IgD-negative memory B cell (primary cell): Measurements from ENCODE around the gene FTO. TPM values are rescaled to one million over a fixed set of nuclear protein-coding genes. Genes with fewer than 3 reads are reported as not detected.

Experiments used
- H3K27ac Mint-ChIP-seq, 3 donors: one replicate each; pipeline ENCODE4 v1.8.0; 2020 to 2022; ENCODE audit warnings: mild to moderate bottlenecking in 3 of 3, mixed read lengths in 3 of 3, moderate library complexity in 1 of 3
- H3K27me3 Mint-ChIP-seq: one replicate; pipeline ENCODE4 v1.8.0; 2021; ENCODE audit warnings: mixed read lengths
- H3K36me3 Mint-ChIP-seq: one replicate; pipeline ENCODE4 v1.8.0; 2020; ENCODE audit warnings: mild to moderate bottlenecking, mixed read lengths
- H3K4me1 Mint-ChIP-seq, 3 donors: one replicate each; pipeline ENCODE4 v1.8.0; 2020 to 2022; ENCODE audit warnings: mixed read lengths in 3 of 3, mild to moderate bottlenecking in 1 of 3
- H3K4me3 Mint-ChIP-seq, 4 donors: one replicate each; pipeline ENCODE4 v1.8.0; 2020 to 2022; ENCODE audit warnings: mild to moderate bottlenecking in 4 of 4, mixed read lengths in 4 of 4, moderate library complexity in 3 of 4
- H3K9me3 Mint-ChIP-seq, 3 donors: one replicate each; pipeline ENCODE4 v1.8.0; 2020 to 2021; ENCODE audit warnings: mixed read lengths in 3 of 3, mild to moderate bottlenecking in 1 of 3
- polyA plus RNA-seq: library from polyadenylated mRNA; unstranded; fragments of 300-500 nt; fragmentation: Illumina TruSeq; gene quantifications from one replicate; pipeline ENCODE4 v1.2.3, GENCODE V29; 2021

FTO gene
- polyA plus RNA-seq, 1 donor from 2014 or later, result 53.2 TPM

DNA sequence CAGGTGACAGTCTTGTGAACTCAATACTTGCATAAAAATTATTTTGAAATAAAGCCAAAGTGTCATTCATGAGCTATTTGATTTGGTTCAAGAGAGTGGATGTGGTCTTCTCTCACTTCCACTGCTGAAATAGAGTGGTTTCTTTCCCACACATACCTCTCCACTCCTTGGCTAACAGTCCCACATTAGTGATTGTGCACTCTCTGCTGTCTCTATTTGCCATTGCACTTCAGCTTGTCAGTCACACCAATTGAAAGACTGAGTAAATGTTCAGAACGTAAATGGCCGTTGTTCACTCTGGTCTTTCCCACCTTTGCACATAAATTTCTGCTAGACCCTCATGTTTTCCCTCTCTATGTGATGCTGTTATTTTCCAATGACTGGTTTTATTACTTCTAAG lies 197.5 kb downstream of the FTO start:
- Mint-ChIP-seq H3K4me1 (peaks cover 0 to 5% (median 0%) of the 10 kb centered on the region in 3 donors), H3K27ac (no peak overlapping the region), H3K36me3 (peaks cover 13% of the 10 kb centered on the region), H3K4me3 (no peak overlapping the region), H3K27me3 (no peaks in the 10 kb centered on the region), H3K9me3 (no peaks in the 10 kb centered on the region)

DNA sequence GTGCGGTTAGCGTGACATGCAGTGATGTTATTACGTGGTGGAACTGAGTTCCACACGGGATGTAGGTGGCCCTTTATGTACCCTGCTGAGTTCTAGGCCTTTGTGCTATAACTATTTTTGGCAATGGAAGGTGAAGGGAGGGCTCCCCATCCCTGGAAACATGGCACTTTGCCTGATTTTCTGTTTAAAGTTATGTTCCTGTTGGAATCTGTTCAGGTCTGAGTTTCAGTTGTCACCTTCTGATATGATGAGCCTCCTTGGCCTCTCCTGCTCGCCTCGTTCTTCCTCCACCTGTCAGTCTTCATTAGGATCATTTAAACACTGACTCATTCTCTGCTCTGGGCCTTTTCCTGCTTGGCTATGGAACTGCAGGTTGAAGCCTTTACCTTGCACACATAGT lies 200.6 kb downstream of the FTO start:
- Mint-ChIP-seq H3K4me1 (peaks cover 0 to 5% (median 0%) of the 10 kb centered on the region in 3 donors), H3K36me3 (peaks cover 11% of the 10 kb centered on the region), H3K27ac (no peak overlapping the region), H3K9me3 (no peaks in the 10 kb centered on the region), H3K27me3 (no peaks in the 10 kb centered on the region), H3K4me3 (no peak overlapping the region)

DNA sequence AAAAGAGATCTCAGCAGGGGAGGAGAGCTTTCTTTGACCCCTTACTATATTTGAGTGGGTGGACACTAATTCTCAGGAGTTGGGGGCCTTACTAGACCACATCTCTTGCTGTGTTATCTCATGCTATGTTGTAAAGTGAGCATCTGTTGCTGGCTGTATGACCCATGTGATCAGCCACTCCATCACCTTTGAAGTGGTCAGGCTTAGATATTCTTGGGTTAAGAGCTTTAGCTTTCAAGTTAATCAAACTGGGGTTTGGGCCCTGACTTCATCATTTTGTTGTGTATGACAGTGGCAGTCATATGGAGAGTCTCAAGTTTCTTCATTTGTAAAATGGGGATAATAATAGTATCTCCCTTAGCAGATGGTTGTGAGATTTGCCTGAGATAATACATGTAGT lies 201.1 kb downstream of the FTO start:
- Mint-ChIP-seq H3K4me1 (peaks cover 0 to 5% (median 0%) of the 10 kb centered on the region in 3 donors), H3K36me3 (peaks cover 11% of the 10 kb centered on the region), H3K4me3 (no peak overlapping the region), H3K27me3 (no peaks in the 10 kb centered on the region), H3K9me3 (no peaks in the 10 kb centered on the region), H3K27ac (no peak overlapping the region)

DNA sequence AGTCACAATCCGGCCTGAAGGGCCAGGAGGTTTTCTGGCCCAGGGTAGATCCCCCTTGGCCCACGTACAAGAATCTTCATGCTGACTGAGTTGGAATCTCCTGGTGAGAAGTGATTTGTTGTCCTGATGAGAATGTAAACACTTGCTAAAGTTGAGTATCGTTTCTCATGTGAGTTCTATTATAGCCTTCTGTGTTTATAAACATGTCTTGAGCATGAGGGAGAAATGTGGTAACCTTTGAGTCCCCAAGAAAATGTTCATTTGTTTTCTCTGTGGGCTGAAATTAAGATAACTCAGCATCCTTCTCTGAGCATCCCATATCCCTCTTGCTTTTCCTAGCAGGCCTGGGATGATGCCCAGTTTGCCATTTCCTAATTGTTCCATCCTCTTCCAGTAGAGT lies 204.8 kb downstream of the FTO start:
- H3K36me3 Mint-ChIP-seq, result peaks cover 6% of the 10 kb centered on the region
- H3K4me3 Mint-ChIP-seq, result no peak overlapping the region
- H3K4me1 Mint-ChIP-seq, result no peaks in the 10 kb centered on the region
- H3K9me3 Mint-ChIP-seq, result no peaks in the 10 kb centered on the region
- peak overlapping the region in 1 of 3 donors; percentile 59 for H3K27ac Mint-ChIP-seq
- H3K27me3 Mint-ChIP-seq, result no peaks in the 10 kb centered on the region

DNA sequence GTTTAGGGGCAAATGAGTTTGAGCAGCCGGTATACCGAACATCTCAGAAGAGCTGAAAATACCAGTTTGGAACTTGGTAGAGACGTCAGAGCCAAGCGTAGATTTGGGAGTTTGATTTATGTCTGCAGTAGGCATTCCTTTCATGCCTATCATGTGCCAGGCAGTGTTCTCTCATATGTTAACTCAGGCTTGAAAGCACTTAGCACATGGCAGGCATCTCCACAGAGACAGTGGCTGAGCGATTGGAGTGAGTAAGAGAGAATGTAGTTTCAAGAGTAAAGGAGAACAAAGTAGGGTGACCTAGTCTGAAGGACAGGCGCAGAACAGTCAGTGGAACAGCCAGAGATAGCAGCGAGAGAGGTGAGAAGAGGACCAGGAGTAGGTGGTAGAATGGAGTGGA lies 207.0 kb downstream of the FTO start:
- Mint-ChIP-seq H3K9me3 (no peaks in the 10 kb centered on the region), H3K4me3 (no peak overlapping the region), H3K27me3 (no peaks in the 10 kb centered on the region)

DNA sequence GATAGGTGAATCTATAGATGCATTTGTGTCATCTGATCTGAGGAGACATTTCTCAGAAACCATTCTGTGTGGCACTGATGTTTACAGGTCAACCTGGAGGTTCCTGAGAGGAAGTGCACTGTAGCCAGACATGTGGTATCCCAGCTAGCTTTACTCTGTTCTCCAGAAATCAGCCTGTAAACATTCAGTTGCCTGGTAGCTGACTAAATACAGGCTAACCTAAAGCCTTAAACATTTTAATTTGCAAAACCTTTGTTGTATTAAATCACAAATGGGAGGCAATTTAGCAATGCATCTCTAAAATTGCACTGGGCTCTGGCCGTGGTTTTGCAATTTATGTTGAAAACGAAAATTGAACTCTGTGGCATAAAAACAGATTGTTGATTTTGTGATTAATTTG lies 207.6 kb downstream of the FTO start:
- Mint-ChIP-seq H3K27me3 (no peaks in the 10 kb centered on the region), H3K27ac (no peak overlapping the region), H3K4me3 (no peak overlapping the region), H3K4me1 (no peaks in the 10 kb centered on the region), H3K9me3 (no peaks in the 10 kb centered on the region), H3K36me3 (peaks cover 10% of the 10 kb centered on the region)

More for the DNA sequence above, 207.0 kb downstream of the FTO start:
- no peak overlapping the region for H3K27ac Mint-ChIP-seq
- H3K36me3 Mint-ChIP-seq, result peaks cover 5% of the 10 kb centered on the region
- no peaks in the 10 kb centered on the region for H3K4me1 Mint-ChIP-seq

DNA sequence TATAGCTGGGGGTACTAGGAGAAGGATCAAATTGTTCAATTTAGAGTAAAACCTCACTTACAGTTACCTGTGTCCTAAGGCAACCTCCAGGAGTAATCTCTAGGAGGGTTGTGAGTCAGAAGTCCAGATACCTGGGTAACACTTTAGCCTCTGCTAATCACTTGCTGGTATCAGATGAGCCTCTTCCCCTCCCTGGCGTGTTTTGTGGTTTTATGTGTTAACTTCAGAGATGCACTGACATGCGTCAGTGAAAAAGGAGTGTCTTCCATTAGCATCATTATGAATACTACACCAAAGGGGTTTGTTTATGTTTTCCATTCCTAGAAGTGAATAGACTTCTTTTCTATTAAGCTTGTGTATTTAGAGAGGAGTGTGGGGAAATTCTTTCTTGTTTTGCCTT lies 208.2 kb downstream of the FTO start:
- Mint-ChIP-seq H3K27me3 (no peaks in the 10 kb centered on the region), H3K4me3 (no peak overlapping the region), H3K4me1 (no peaks in the 10 kb centered on the region), H3K36me3 (peaks cover 7% of the 10 kb centered on the region), H3K9me3 (no peaks in the 10 kb centered on the region), H3K27ac (peak overlapping the region in 1 of 3 donors; percentile 8)

DNA sequence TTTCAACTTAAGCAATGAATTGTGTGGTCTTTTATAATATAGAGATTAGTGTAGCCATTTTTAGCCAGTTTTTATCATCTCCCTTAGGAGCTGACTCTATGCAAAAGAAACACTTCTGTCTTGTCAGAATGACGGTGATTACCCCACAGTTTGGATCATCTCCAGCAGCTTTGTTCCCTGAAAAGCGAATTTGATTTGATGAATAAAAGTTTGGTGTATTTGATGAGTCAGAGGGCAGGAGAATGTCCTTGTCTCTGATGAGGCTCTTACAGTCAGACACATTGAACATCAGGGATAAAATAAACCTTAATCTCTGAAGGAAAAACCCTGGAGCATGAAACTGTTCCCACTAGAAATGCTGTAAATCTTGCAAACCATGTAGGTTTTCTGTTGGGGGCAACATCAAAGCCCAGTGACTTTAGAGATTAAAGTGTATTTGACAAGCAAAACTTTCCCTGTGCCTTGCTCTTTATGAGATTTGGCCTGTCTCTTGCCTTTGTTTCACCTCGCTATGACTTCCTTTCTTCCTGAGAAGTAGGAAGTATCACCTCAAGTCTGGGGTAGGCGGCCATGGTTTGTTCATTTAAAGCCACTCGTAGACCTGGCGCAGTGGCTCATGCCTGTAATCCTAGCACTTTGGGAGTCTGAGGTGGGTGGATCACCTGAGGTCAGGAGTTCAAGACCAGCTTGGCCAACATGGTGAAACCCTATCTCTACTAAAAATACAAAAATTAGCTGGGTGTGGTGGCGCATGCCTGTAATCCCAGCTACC lies 209.3 kb downstream of the FTO start:
- Mint-ChIP-seq H3K27me3 (no peaks in the 10 kb centered on the region), H3K9me3 (no peaks in the 10 kb centered on the region), H3K36me3 (peaks cover 8% of the 10 kb centered on the region), H3K27ac (peak overlapping the region in 1 of 3 donors; percentile 17), H3K4me1 (no peaks in the 10 kb centered on the region), H3K4me3 (no peak overlapping the region)

DNA sequence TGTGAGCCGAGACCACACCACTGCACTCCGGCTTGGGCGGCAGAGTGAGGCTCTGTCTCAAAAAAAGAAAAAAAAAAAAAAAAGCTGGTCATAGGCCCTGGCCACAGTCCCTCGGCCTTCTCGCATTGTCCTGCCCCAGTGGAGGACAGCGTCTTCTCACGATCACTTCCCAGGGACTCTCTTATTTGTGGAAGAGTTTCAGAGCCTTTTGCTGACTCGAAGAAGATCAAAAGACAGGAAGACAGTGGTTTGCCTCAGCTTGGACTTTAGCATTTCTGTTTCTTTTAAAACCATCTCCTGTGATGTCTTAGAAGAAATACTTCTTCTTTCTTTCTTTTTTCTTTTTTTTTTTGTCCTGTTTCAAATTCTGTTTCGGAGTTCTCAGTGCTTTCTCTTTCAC lies 210.0 kb downstream of the FTO start:
- H3K4me1 Mint-ChIP-seq, result no peaks in the 10 kb centered on the region
- no peak overlapping the region for H3K27ac Mint-ChIP-seq
- H3K36me3 Mint-ChIP-seq, result peaks cover 11% of the 10 kb centered on the region
- no peaks in the 10 kb centered on the region for H3K9me3 Mint-ChIP-seq
- H3K4me3 Mint-ChIP-seq, result no peak overlapping the region
- no peaks in the 10 kb centered on the region for H3K27me3 Mint-ChIP-seq

DNA sequence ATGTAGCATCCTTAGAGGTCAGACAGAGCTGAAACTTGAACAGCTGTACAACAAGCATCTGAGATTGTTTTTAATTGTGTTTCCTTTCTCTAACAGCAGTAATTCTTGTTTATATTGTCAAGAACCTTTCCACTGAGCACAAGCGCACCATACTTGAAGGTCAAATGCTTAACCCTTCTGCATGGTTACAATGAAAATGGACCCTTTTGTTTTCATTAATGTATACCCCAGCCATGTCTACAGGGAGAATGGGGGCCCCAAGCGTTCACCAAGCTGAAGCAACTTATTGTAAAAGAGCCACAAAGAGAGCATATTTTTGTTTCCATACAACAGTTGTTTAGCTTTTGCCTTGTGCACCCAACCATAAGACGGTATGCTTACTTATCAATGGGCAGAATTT lies 210.8 kb downstream of the FTO start:
- H3K9me3 Mint-ChIP-seq, result no peaks in the 10 kb centered on the region
- no peak overlapping the region for H3K4me3 Mint-ChIP-seq
- H3K27me3 Mint-ChIP-seq, result no peaks in the 10 kb centered on the region
- no peaks in the 10 kb centered on the region for H3K4me1 Mint-ChIP-seq
- no peak overlapping the region for H3K27ac Mint-ChIP-seq
- peaks cover 13% of the 10 kb centered on the region for H3K36me3 Mint-ChIP-seq

DNA sequence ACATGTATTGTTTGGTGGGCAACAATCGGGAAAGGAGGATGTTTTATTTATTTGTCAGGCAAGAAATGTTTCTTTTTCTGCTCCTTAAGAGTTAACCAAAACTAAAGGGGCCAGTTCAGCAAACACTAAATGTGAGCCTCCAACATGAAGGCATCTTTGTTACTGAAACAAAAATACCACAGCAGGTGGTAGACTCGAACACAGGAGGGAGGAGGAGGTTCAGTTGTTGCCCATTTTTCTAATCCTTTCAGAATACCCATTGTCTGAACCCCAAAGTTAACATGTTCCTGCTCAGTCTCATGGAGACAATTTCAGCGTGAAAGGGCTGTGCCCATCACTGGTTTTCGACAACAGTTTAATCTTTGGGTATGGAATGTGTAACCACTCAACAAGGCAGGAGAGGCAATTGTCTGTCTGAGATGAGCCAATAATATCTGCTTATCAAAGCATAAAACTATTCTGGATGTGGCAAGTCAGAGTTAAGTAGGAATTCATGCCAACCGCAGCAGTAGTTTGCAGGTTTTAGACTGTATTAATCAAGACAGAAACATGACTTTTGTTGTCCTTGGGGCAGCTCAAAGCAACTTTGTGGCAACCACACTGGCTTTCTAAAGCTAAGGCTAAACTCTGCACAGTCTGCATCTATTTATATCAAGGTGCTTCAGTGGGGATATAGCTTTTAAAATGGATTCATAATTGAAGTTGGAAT lies 211.7 kb downstream of the FTO start:
- no peak overlapping the region for H3K4me3 Mint-ChIP-seq
- no peaks in the 10 kb centered on the region for H3K9me3 Mint-ChIP-seq
- H3K36me3 Mint-ChIP-seq, result peaks cover 15% of the 10 kb centered on the region
- H3K27ac Mint-ChIP-seq, result no peak overlapping the region
- H3K27me3 Mint-ChIP-seq, result no peaks in the 10 kb centered on the region
- no peaks in the 10 kb centered on the region for H3K4me1 Mint-ChIP-seq

DNA sequence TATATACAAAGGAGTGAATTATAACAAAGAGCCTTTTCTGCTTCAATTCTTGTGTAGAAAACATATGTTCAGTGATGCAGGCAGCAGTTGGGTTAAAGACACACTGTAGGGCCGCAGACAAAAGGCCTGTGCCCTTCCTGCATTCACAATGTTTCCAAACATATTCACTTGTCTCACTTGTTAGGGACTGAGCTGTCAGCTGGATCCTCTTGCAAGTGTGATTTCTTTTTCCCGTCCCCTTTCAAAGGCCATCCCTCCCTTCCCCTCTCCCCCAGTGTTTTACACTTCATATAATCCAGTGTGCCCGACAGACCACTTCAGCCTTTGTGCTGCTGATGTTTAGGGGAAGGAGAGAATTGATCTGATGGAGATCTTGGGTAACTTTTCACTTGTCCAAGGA lies 217.0 kb downstream of the FTO start:
- Mint-ChIP-seq H3K27ac (peak overlapping the region in 1 of 3 donors; percentile 33), H3K36me3 (peaks cover 18% of the 10 kb centered on the region), H3K27me3 (no peaks in the 10 kb centered on the region), H3K9me3 (no peaks in the 10 kb centered on the region), H3K4me3 (no peak overlapping the region), H3K4me1 (no peaks in the 10 kb centered on the region)

DNA sequence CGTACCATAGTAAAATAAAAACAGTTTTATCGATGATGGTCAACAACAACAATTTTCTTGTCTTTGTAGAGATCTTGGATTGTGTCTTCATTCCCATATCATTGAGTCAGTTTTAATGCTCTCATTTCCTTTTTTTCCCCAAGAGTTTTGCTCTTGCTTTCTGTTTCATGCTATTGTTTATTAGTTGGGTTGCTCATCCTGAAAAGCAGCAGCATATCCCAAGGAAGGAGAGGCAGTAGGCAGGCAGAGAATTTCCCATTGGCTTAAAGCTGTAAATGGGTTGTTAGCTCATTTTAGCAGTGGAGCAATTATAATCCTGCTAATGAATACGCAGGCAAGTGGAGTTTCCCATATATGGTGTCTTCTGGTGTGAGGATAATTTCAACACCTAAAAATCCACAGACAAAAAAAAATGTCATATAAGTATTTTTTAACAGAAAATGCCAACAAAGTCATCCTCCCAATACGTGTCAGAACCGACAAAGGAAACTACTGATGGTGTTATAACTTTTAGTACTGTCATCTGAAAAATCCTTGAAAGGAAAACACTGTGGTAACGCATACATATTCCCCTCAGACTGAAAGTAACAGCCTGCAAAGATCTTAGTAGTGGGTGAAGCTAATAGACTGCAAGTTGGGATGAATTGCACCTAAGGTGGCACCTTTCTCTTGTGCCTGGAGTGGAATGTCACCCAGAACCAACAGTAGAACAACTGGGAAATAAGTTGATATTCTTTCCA lies 218.3 kb downstream of the FTO start:
- Mint-ChIP-seq H3K4me1 (no peaks in the 10 kb centered on the region), H3K36me3 (peaks cover 14% of the 10 kb centered on the region), H3K9me3 (no peaks in the 10 kb centered on the region), H3K27ac (no peak overlapping the region), H3K27me3 (no peaks in the 10 kb centered on the region), H3K4me3 (no peak overlapping the region)

DNA sequence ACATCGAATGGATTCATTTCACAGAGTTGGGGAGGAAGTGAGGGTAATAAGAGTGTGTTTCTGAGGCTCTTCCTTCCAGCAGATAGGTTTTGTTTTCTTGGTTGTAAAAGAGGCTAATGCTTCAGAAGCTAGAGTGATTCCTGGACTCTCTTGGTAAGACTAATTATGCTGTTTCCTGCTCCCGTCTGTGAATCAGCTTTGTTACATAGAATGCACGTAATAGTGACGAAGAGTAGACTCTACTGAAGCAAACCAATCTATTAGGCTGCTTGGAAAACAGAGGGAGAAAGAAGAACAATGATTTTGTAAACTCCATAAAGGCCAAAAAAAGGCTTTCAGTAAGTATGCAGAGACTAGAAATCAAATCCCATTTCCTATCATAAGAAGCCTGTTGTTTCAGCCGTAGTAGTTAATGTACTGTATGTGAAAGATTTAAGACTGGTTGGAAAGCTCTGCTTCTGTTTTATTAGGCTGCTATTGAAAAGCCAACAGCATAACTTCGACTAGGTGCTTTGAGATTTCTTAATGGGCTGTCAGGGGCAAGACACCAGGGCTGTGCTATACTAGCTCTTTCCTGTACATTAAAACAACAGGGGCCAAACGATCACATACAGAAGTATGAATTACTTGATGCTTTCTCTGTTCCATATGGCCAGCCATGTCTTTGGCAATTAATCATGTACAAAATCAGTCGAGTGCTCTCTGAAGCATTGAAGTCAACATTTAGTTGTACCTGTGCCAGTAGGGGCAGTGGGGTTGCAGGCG lies 219.0 kb downstream of the FTO start:
- Mint-ChIP-seq H3K4me3 (no peak overlapping the region), H3K27me3 (no peaks in the 10 kb centered on the region), H3K4me1 (no peaks in the 10 kb centered on the region), H3K36me3 (peaks cover 14% of the 10 kb centered on the region), H3K9me3 (no peaks in the 10 kb centered on the region), H3K27ac (no peak overlapping the region)
